GM18502 (cell line): Measurements from ENCODE around the gene MAP7.
"Not testable (repeated sequence)": the region's sequence is repeated elsewhere in the genome, so short reads cannot be mapped to it uniquely, and the experiment has no call there.

Experiments
- ATAC-seq: cut with Tn5 transposase; IDR thresholded peaks from one replicate; pipeline ENCODE4 v1.9.1; 2021; ENCODE audit warnings: mild to moderate bottlenecking; ENCODE audit not compliant: unreplicated experiment, poor library complexity

Gene MAP7

GRCh38 chr6:136550330-136551071 is at the start of gene MAP7:
MAP7 (minus strand) TSS chr6:136550422; CDS start chr6:136550408, 14 bp downstream.
- ATAC-seq: peak; percentile 69

GRCh38 chr6:136599329-136600011 is 49.2 kb upstream of the MAP7 start:
- no peak for ATAC-seq

- ATAC-seq: no peak
These were observed 47.8 kb upstream of the MAP7 start for GRCh38 chr6:136598048-136598447.

- no peak for ATAC-seq
These were observed 44.4 kb upstream of the MAP7 start for GRCh38 chr6:136594671-136595070.

- ATAC-seq: peak; percentile 97
These were observed 43.7 kb upstream of the MAP7 start for GRCh38 chr6:136593748-136594490.

- no peak for ATAC-seq
These were observed 42.9 kb upstream of the MAP7 start for GRCh38 chr6:136592930-136593673.

- no peak for ATAC-seq
These were observed 41.4 kb upstream of the MAP7 start for GRCh38 chr6:136591617-136592016.

GRCh38 chr6:136590846-136591245 is 40.6 kb upstream of the MAP7 start:
- ATAC-seq: not testable (repeated sequence)

GRCh38 chr6:136587527-136587926 is 37.3 kb upstream of the MAP7 start:
- ATAC-seq: no peak

GRCh38 chr6:136586295-136586694 is 36.1 kb upstream of the MAP7 start:
- no peak for ATAC-seq

- ATAC-seq: not testable (repeated sequence)
These were observed 35.3 kb upstream of the MAP7 start for GRCh38 chr6:136585523-136585922.

GRCh38 chr6:136584290-136584689 is 34.1 kb upstream of the MAP7 start:
- ATAC-seq: not testable (repeated sequence)

- ATAC-seq: no peak
These were observed 32.7 kb upstream of the MAP7 start for GRCh38 chr6:136582711-136583471.

- ATAC-seq: no peak
These were observed 29.6 kb upstream of the MAP7 start for GRCh38 chr6:136579800-136580199.

- no peak for ATAC-seq
These were observed 26.6 kb upstream of the MAP7 start for GRCh38 chr6:136576821-136577220.

GRCh38 chr6:136571496-136571895 is 21.3 kb upstream of the MAP7 start:
- ATAC-seq: no peak

- ATAC-seq: no peak
These were observed 20.8 kb upstream of the MAP7 start for GRCh38 chr6:136571065-136571464.

GRCh38 chr6:136568129-136568528 is 17.9 kb upstream of the MAP7 start:
- ATAC-seq: no peak

- ATAC-seq: no peak
These were observed 17.5 kb upstream of the MAP7 start for GRCh38 chr6:136567688-136568087.

- ATAC-seq: no peak
These were observed 16.6 kb upstream of the MAP7 start for GRCh38 chr6:136566851-136567250.
